BJ (cell line): ENCODE measurements around the gene AP3S1. TPM values are rescaled to one million over a fixed set of nuclear protein-coding genes. Genes with fewer than 3 reads are reported as not detected.

Experiments used
- CTCF ChIA-PET: fragments of 350-600 bp; formaldehyde crosslinking; extraction: SDS; loops from one replicate; lab custom pipeline; 2021; ENCODE audit warnings: antibody characterized with exemption, inconsistent platforms; lab: Yijun Ruan, JAX
- POLR2A ChIA-PET: fragments of 300-600 bp; sonication (Branson Sonifier 250); formaldehyde crosslinking; extraction: SDS; loops from one replicate; lab custom pipeline; 2021; ENCODE audit warnings: antibody characterized with exemption; lab: Charles Lee
- DNase-seq: peaks from one replicate; pipeline ENCODE4 v3.0.0-alpha.2; 2011; ENCODE audit warnings: low read depth
- H3K27me3 ChIP-seq: 2 replicates; pipeline ENCODE4 v1.6.0; 2011; ENCODE audit warnings: low read length; ENCODE audit not compliant: control insufficient read depth, insufficient read depth
- H3K36me3 ChIP-seq: 2 replicates; pipeline ENCODE4 v1.5.1; 2011; ENCODE audit warnings: low read length; ENCODE audit not compliant: control insufficient read depth, insufficient read depth
- H3K4me3 ChIP-seq: 2 replicates; pipeline ENCODE4 v1.5.1; 2011; ENCODE audit warnings: low read depth, mild to moderate bottlenecking, control low read depth, low read length
- polyA plus RNA-seq: library from polyadenylated mRNA; depleted of rRNA; stranded (reverse); fragments of >200 nt; gene quantifications from 2 replicates; pipeline ENCODE4 v1.2.3, GENCODE V29; 2011
- TF ChIP-seq, protein P1 (sequence below): IDR thresholded peaks from 2 replicates; pipeline ENCODE4 v1.5.1; 2011; ENCODE audit warnings: low read depth, mild to moderate bottlenecking, control low read depth, inconsistent platforms, low read length, moderate library complexity; ENCODE audit not compliant: insufficient read depth

The AP3S1 gene
- polyA plus RNA-seq, 1 experiment, result 27.6 TPM

GRCh38 chr5:115840873-115841272 lies 862 bp upstream of the AP3S1 start:
- POLR2A ChIA-PET, result no interaction called here
- H3K36me3 ChIP-seq, result no peaks in the 10 kb centered on the region
- CTCF ChIA-PET, result interaction anchor here (0.8 to 3.0 kb wide), 2 partner anchors 9 to 205 kb away, joined by 6 to 18 read pairs; no protein-coding TSS in a partner anchor
- H3K27me3 ChIP-seq, result no peaks in the 10 kb centered on the region
- DNase-seq, result no peak
- TF ChIP-seq, protein P1, sequence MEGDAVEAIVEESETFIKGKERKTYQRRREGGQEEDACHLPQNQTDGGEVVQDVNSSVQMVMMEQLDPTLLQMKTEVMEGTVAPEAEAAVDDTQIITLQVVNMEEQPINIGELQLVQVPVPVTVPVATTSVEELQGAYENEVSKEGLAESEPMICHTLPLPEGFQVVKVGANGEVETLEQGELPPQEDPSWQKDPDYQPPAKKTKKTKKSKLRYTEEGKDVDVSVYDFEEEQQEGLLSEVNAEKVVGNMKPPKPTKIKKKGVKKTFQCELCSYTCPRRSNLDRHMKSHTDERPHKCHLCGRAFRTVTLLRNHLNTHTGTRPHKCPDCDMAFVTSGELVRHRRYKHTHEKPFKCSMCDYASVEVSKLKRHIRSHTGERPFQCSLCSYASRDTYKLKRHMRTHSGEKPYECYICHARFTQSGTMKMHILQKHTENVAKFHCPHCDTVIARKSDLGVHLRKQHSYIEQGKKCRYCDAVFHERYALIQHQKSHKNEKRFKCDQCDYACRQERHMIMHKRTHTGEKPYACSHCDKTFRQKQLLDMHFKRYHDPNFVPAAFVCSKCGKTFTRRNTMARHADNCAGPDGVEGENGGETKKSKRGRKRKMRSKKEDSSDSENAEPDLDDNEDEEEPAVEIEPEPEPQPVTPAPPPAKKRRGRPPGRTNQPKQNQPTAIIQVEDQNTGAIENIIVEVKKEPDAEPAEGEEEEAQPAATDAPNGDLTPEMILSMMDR, result no peak
- peak overlapping the region; percentile 96 for H3K4me3 ChIP-seq

GRCh38 chr5:115842089-115842935 lies 577 bp downstream of the AP3S1 start:
- no peaks in the 10 kb centered on the region for H3K27me3 ChIP-seq
- ChIA-PET CTCF (interaction anchor here (0.6 to 0.8 kb wide), 2 partner anchors 128 to 228 kb away, joined by 3 read pairs; no protein-coding TSS in a partner anchor), POLR2A (interaction anchor here (0.5 kb wide), 1 partner anchor 295 kb away, joined by 6 read pairs; no protein-coding TSS in a partner anchor)
- TF ChIP-seq, protein P1, result peak; percentile 27; the same call in 1 of the 2 replicates
- H3K36me3 ChIP-seq, result no peaks in the 10 kb centered on the region
- peak overlapping the region; percentile 96 for H3K4me3 ChIP-seq
- DNase-seq, result no peak

DNA sequence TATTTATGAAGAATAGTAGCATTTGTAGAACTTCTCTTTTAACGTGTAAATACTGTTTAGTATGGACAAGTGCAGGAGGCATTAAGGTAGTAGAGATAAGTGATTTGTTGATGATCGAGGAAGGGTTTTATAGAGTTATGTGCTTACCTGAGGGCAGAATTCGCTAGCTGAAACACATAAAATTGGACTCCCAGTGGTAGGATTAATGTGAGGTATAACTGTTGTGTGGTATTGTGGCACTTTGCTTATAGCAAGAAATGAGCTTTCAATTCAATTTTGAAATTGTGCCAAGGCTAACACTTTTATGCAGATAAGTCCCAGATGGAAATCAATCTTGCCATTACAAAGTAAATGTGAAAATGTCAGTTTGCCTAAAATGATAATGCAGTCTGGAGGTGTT lies 1.2 kb downstream of the AP3S1 start:
- POLR2A ChIA-PET, result interaction anchor here (0.5 to 0.6 kb wide), 2 partner anchors 219 to 296 kb away, joined by 3 to 6 read pairs; no protein-coding TSS in a partner anchor
- H3K36me3 ChIP-seq, result no peaks in the 10 kb centered on the region
- H3K27me3 ChIP-seq, result no peaks in the 10 kb centered on the region
- CTCF ChIA-PET, result interaction anchor here (0.8 kb wide), 1 partner anchor 227 kb away, joined by 3 read pairs; no protein-coding TSS in a partner anchor
- TF ChIP-seq, protein P1, result no peak
- peak overlapping the region; percentile 96 for H3K4me3 ChIP-seq
- no peak for DNase-seq

- H3K27me3 ChIP-seq, result no peaks in the 10 kb centered on the region
- CTCF ChIA-PET, result no interaction called here
- DNase-seq, result no peak
- H3K36me3 ChIP-seq, result no peaks in the 10 kb centered on the region
- no peak overlapping the region for H3K4me3 ChIP-seq
- POLR2A ChIA-PET, result interaction anchor here (0.6 kb wide), 1 partner anchor 219 kb away, joined by 3 read pairs; no protein-coding TSS in a partner anchor
- TF ChIP-seq, protein P1, result no peak
Measured at GRCh38 chr5:115843444-115844130, 1.9 kb downstream of the AP3S1 start.

- TF ChIP-seq, protein P1, result no peak
- Histone ChIP-seq H3K4me3 (no peak overlapping the region), H3K36me3 (no peaks in the 10 kb centered on the region), H3K27me3 (no peaks in the 10 kb centered on the region)
- DNase-seq, result no peak
- POLR2A ChIA-PET, result no interaction called here
- CTCF ChIA-PET, result no interaction called here
Measured at GRCh38 chr5:115844321-115844817, 2.6 kb downstream of the AP3S1 start.
